Skin of body (tissue), 3 donors: ENCODE results near the gene OR8H3. TPM values are rescaled to one million over a fixed set of nuclear protein-coding genes. Genes with fewer than 3 reads are reported as not detected.
"Not testable (repeated sequence)": the region's sequence is repeated elsewhere in the genome, so short reads cannot be mapped to it uniquely, and the experiment has no call there.

Experiments
- DNase-seq: peaks from one replicate; lab custom pipeline; 2025; lab: John Stamatoyannopoulos, UW
- small RNA-seq: library from RNA; depleted of rRNA; stranded (forward); fragments of <200 nt; gene quantifications from one replicate; pipeline ENCODE3, GENCODE V24; 2014; ENCODE audit warnings: low replicate concordance
- total RNA-seq: library from RNA; depleted of rRNA; stranded (reverse); fragments of >200 nt; gene quantifications from one replicate; pipeline ENCODE4 v1.2.3, GENCODE V29; 2014

OR8H3 gene, protein sequence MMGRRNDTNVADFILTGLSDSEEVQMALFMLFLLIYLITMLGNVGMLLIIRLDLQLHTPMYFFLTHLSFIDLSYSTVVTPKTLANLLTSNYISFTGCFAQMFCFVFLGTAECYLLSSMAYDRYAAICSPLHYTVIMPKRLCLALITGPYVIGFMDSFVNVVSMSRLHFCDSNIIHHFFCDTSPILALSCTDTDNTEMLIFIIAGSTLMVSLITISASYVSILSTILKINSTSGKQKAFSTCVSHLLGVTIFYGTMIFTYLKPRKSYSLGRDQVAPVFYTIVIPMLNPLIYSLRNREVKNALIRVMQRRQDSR
- not detected for total RNA-seq

DNA sequence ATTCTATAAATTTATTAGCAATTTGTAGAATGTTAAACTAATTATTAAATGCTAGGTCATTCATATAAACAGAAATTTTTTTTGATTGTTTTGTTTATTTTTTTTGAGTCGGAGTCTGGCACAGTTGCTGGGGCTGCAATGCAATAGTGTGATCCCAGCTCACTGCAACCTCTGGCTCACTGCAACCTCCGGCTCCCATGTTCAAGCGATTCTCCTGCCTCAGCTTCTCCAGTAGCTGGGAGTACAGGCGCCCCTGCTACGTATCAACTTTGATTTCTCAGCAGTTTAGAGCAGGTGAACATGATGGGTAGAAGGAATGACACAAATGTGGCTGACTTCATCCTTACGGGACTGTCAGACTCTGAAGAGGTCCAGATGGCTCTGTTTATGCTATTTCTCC is at the start of gene OR8H3:
Gene OR8H3 (plus strand): TSS at position 301 of the 400 bp plus-strand sequence. CDS start 0 bp downstream, at position 301.
- DNase-seq: no peak

DNA sequence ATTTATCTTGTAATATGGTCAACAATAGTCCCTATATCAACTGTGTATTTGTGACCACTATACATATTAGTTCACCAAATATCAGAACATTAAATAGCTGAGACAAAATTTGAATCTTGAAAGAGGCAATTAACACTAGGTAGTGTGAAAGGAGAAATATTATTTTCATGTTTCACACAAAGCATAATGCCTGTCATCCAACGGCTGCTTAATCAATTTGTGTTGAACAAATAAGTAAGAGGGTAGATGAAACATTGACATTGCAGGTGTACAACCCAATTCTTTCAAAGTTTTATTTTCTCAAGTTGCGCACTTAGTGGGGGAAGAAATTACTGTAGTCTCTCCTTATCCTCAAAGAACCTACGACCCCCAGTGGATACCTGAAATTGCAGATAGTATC is 32.5 kb upstream of the OR8H3 start:
- no peak for DNase-seq

DNA sequence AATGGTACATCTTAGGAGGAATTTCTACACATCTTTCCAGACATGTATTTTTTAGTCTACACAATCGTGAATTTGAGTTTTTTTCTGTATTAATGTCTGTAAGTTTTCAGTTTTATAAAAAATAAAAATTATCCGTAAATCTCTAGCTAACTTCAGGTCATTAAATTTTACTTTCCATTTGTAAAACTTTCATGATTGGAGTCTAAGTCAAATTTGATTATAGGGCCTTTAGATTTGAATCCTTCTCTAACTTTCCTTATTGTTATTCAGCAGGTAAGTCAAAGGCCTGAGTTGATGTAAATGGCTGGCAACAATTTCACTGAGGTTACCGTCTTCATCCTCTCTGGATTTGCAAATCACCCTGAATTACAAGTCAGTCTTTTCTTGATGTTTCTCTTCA is 29.2 kb upstream of the OR8H3 start, which contains the start of gene OR8I2:
Gene OR8I2 (plus strand): TSS at position 301 of the 400 bp plus-strand sequence. CDS start 0 bp downstream, at position 301.
- DNase-seq: no peak

DNA sequence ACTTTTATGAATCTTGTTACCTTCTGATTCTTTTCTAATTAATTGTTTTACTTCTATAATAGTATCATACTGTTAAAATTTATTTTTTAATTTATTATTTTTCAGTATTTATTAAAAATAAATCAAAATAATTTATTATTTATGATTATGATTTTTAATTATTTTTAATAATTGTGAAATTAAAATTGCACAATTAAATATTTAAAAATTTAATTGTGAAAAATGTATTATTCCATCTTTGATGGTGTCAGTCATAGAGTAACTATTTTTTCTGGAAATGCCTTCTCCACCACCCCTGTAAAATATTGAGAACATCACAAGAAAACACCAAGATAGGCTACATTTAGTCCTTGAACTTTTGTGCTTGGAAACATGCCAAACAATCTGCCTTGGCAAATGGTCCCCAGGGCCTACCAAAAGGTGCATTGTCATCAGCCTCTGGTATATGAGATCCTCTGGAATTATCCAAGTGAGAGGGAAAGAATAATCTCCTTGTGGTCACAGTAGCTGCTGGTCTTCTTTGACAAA is 18.9 kb upstream of the OR8H3 start, which contains the start of gene OR8H2:
Gene OR8H2 (plus strand): TSS at position 478 of the 528 bp plus-strand sequence. CDS start 1,356 bp downstream, outside the sequence.
- no peak for DNase-seq

DNA sequence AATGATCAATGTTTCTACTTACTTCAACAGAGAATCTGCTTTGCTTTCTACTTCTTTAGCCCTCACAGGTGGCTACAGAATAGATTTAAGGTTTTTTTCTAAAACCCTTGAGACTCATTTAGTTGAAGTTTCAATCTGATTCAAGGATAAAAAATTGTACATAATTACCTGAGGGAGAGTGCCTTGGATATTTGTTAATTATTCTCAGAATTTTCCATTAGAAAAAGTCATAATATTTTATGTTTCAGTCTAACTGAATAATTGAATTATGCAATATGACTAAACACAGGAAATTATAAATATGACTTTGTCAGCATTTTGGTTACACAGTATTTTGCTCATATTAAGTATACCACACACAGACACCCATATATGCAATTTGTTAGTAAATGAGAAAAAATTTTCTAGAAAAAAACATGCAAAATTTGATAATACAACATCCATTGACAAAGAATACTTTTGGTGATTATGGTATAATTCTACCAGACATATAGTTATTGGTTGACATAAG is 18.0 kb downstream of the OR8H3 start, which contains the start of gene OR8J3:
Gene OR8J3 (minus strand): TSS at position 51 of the 511 bp plus-strand sequence. CDS start 2,483 bp downstream, outside the sequence.
- no peak for DNase-seq

DNA sequence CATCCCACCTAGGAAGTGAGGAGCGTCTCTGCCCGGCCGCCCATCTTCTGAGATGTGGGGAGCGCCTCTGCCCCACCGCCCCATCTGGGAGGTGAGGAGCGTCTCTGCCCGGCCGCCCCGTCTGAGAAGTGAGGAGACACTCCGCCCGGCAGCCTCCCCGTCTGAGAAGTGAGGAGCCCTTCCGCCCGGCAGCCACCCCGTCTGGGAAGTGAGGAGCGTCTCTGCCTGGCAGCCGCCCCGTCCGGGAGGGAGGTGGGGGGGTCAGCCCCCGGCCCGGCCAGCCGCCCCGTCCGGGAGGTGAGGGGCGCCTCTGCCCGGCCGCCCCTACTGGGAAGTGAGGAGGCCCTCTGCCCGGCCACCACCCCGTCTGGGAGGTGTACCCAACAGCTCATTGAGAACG is 21.5 kb downstream of the OR8H3 start:
- not testable (repeated sequence) for DNase-seq

GRCh38 chr11:56151376-56151775 is 29.2 kb downstream of the OR8H3 start:
- DNase-seq: no peak

DNA sequence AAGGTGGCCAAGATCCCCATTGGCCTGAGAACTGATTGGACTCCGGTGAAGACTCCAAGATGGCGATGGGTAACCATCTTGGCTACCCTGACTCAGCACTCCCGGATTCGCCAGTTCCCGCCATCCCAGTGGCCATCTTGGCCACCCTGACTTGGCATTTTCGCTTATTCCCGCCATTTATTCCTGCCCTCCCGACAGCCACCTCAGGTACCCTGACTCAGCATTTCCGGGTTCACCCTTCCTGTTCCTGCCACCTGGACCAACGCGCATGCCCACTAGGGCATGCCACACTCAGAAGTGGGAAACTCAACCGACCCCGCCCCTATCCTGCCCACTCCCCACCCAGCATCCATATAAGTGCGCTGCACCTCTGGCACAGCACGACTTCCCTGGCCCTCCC is 30.2 kb downstream of the OR8H3 start:
- no peak for DNase-seq

DNA sequence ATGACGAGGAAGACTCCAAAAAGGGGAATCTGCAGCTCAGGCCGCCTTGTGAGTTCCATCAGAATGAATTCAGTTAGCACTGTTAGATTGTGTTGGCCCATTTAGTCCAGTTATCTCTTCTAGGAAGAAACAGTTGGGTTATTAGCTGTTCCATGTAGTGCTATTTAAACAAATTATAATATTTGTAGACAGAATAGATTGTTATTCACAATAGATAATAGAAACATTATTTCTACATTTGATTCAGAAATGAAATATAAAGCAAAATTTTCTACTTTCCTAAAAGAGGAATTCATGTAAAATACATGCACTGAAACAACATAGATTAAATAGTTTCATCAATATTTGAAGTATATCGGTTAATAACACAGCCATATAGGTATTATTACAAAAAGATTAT is 38.0 kb downstream of the OR8H3 start, which contains the start of gene OR8K5:
Gene OR8K5 (minus strand): TSS at position 101 of the 400 bp plus-strand sequence. CDS start 0 bp downstream, at position 101.
- no peak for DNase-seq

DNA sequence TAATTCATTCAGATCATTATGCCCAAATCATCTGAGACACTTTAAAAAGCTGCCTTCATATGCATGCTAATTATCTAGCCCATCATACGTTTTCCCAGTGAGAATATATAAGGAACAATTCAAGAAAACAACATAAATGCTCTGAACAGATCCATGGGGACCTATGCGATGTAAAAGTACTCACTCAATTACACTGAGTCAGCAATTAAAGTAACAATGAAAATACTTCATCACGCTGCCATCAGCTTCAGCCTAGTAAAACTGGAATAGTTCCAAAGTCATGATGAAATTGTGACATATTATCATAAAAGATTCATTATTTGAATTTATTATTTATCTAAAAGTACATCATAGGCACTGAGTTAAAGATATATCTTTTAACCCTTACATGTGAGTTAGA is 41.6 kb downstream of the OR8H3 start:
- DNase-seq: no peak

DNA sequence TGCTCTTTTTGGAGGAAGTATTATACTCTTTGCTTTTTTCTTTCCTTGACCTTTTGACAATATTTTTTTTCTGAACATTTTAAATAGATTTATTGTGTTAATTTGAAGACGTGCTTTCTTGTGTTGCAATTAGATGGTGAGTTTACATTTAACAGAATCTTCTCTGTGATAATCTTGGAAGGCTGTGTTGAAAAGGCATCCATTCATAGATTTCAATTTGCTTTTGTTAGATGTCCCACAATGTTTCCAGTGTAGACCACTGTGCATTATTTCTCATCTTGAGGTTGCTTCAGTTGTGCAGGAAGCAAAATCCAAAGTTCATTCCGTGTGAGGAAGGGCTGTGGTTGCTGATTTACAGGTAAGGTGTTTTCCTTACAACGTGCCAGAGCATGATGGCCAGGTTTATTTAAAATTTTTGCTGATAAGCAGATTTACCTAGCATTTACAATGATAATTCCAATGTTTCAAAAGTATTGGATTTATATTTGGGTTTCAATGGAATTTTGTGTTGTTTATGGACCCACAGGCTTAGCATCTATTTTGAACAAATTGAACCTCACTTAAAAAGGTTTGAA is 50.2 kb downstream of the OR8H3 start:
- no peak for DNase-seq

Small RNA genes within 50 kb of the gene (small RNA-seq; reads per million reads assigned to genes)
- gene OR8I4P: not detected

Other genes starting within 250 kb of the OR8H3 start
- gene TRIM51, start 239.1 kb upstream of the OR8H3 start, total RNA-seq: not detected
- not detected for gene OR5W2, start 207.8 kb upstream of the OR8H3 start, total RNA-seq
- gene OR5I1, start 186.0 kb upstream of the OR8H3 start, total RNA-seq: not detected
- not detected for gene OR10AG1, start 152.4 kb upstream of the OR8H3 start, total RNA-seq
- gene OR5F1, start 127.7 kb upstream of the OR8H3 start, total RNA-seq: not detected
- gene OR5AS1, start 94.7 kb upstream of the OR8H3 start, total RNA-seq: not detected
- not detected for gene OR8I2, start 29.1 kb upstream of the OR8H3 start, total RNA-seq
- gene OR8H2, start 18.7 kb upstream of the OR8H3 start, total RNA-seq: not detected
- gene OR8J3, start 17.8 kb downstream of the OR8H3 start, total RNA-seq: not detected
- not detected for gene OR8K5, start 37.9 kb downstream of the OR8H3 start, total RNA-seq
- gene OR5J2, start 54.2 kb downstream of the OR8H3 start, total RNA-seq: not detected
- gene OR5T2, start 111.9 kb downstream of the OR8H3 start, total RNA-seq: not detected
- gene OR5T3, start 129.9 kb downstream of the OR8H3 start, total RNA-seq: not detected
- gene OR5T1, start 151.8 kb downstream of the OR8H3 start, total RNA-seq: not detected
- gene OR8H1, start 169.9 kb downstream of the OR8H3 start, total RNA-seq: not detected
- gene OR8K3, start 192.8 kb downstream of the OR8H3 start, total RNA-seq: not detected
- not detected for gene OR8K1, start 223.7 kb downstream of the OR8H3 start, total RNA-seq
- gene OR8J1, start 231.9 kb downstream of the OR8H3 start, total RNA-seq: not detected